Stimulated activated CD4-positive, alpha-beta T cell treated with anti-CD3 and anti-CD28 coated beads, Interleukin-4, amount 100 ng/mL, for 48 hours (primary cell): Measurements from ENCODE around the gene MTRFR.
"Not testable (repeated sequence)": the region's sequence is repeated elsewhere in the genome, so short reads cannot be mapped to it uniquely, and the experiment has no call there.

Source experiments
- DNase-seq, 2 donors: peaks; one replicate each; pipeline ENCODE4 v3.0.0-alpha.2; 2020; ENCODE audit warnings: low read depth in 2 of 2

The MTRFR gene

GRCh38 chr12:123248996-123249741 is 15.9 kb downstream of the MTRFR start:
- not testable (repeated sequence) for DNase-seq

GRCh38 chr12:123250471-123251383 is 17.5 kb downstream of the MTRFR start:
- DNase-seq: no peak

- DNase-seq: no peak
Measured at GRCh38 chr12:123251403-123252076, 18.3 kb downstream of the MTRFR start.

- DNase-seq: not testable (repeated sequence)
Measured at GRCh38 chr12:123252365-123252764, 19.1 kb downstream of the MTRFR start.

- no peak for DNase-seq
Measured at GRCh38 chr12:123253641-123254459, 20.6 kb downstream of the MTRFR start.

DNA sequence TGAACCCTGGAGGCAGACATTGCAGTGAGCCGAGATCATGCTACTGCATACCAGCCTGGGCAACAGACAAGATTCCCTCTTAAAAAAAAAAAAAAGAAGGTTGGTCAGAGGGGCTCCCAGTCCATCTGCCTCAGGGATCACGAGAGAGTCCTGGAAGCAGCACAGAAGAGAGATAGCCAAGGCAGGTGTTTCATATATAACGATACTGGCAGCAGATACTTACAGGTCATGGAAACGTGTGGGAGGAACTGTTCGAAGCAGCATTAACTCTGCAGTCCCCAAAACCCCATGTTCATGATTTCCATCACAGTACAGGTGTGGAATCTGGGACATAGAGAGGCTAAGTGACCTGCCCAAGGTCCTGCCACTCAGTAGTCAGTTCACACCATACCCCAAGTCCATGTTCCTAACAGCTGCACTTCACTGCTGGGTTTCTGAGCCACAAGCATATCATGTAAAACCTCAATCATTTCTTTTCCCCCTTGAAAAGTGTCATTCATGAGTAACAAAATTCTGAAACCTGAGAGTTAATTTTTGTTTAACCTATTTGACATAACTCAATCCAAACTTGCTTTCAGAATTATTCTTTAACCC is 21.7 kb downstream of the MTRFR start:
- DNase-seq: no peak

GRCh38 chr12:123258593-123258992 is 25.4 kb downstream of the MTRFR start:
- no peak for DNase-seq

DNA sequence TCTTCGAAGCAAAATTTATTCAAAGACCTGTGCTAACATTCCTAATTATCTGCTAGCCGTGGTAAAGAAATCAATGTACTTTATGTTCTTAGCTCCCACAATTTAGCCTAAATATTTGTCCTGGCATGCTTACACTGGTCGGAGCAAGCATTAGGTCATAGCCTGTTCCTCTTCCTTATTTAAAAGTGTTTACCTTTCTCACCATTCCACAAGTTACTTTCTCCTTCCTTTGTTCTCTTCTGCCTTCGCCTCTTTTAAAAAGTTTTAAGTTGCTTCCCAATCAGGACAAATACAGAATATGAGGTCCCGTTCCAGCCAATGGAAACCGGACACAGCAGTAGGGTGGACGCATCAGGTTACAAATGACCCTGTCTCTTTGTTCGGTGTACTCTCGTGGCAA is 26.8 kb downstream of the MTRFR start:
- DNase-seq: no peak

GRCh38 chr12:123261196-123261595 is 28.0 kb downstream of the MTRFR start:
- DNase-seq: no peak

GRCh38 chr12:123263196-123263817 is 30.1 kb downstream of the MTRFR start:
- DNase-seq: no peak

- DNase-seq: no peak
Measured at GRCh38 chr12:123264642-123265041, 31.4 kb downstream of the MTRFR start.

GRCh38 chr12:123265851-123266678 is 32.8 kb downstream of the MTRFR start:
- no peak for DNase-seq

DNA sequence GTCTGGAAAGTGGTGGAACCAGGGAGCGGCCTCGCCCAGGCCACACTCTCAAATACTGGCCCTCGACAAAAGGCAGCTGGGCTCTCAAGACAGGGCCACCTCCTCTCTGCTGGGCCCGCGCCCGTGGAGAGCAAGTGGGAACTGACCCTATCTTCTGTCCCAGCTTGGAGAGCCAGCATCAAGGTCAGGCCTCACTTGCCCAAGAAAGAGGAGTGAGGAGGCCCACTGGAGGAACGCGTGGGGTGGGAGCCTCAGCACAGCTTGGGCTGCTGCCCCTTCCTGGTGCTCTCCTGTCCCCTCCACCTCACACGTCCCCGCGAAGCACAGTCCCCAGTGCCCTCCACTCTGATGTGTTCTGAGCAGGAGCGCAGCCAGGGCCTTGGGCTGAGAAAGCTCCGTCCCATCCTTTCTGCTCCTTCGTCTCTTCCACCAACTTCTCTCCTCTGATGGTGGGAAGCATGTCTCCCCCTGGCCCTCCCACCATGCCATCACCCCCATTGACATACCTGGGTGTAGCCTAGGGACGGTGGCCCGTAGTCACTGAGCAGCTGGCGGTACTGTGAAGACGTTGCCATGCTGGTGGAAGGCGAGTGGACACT is 33.5 kb downstream of the MTRFR start:
- DNase-seq: no peak

DNA sequence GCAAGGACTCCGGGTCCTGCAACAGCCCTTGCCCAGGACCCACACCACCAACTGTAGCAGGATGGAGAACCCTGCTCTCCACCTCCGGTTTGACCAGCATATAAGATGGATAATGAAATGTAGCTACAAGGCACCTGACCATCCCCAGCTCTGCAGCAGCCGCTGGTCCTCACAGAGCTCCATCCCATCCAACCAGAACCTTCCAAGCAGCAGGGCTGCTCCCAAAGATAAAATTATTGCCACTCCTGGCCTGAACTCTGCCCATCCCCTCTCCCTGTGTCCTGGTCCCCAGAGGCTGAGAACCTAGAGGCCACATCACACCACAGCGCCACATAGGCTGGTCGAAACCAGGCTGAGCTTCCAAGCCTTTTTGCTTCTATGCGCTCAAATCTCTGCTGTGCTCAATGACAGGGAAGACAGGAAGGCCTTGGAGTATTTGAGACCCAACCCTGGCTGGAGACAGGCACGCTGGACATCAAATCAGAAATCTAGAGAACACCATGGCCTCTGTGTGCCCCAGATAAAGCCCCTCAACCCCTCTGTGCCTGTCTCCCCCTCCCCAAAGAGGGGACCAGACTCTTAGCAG is 34.2 kb downstream of the MTRFR start:
- no peak for DNase-seq

GRCh38 chr12:123267991-123268843 is 35.0 kb downstream of the MTRFR start:
- no peak for DNase-seq

- no peak for DNase-seq
Measured at GRCh38 chr12:123268850-123269249, 35.6 kb downstream of the MTRFR start.

DNA sequence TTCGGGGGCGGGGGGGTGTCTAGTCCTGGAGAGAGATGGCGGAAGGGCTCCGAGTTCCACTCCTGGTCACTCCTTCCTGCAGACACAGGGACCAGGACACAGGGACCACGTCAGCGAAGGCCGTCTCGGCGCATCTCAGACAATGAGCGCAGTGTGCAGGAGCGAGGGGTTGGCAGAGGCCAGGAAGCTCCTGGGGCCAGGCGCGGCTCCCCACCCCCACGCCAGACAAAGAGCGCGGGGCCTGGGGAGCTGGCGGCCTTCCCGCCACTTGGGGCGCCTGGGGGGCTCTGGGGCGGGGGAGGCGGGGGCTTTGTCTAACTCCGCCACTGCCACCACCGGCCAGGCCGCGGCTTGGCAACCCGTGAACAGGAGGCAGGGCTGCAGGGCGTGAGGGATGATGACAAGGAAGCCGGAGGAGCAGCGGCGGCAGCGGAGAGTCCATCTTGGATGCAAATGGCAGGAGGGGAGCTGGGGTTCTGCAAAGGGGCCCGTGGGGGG is 36.2 kb downstream of the MTRFR start:
- peak in 1 of 2 donors; percentile 31 for DNase-seq

DNA sequence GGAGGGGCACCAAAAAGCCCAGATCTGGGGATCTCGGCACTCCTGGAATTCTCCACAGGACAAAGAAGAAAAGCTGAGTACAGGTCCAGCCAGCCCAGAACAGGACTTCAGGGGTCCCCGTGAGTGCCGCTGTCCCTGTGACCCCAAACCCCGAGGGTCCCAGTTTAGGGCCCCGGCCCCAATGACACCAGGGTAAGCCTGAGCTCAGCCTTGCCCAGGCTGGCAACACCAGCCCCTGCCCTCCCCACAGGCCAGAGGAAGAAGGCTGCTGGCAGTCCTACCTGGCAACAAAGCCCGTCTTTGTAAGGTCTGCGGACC is 36.6 kb downstream of the MTRFR start:
- DNase-seq: no peak
